Spleen (tissue), 7 donors: ENCODE measurements around the gene SBNO1.

Experiments
- POLR2A ChIP-seq, 3 donors: fragments of 450-650 bp; IDR thresholded peaks; one replicate each; pipeline ENCODE4 v1.5.1; 2017; ENCODE audit warnings: antibody characterized with exemption in 3 of 3, mild to moderate bottlenecking in 1 of 3
- TF ChIP-seq, protein P1 (sequence below), 11 experiments: fragments of 200-600 bp in 7 of 11; fragments of 450-650 bp in 4 of 11; sonication (generic) in 4 of 11; IDR thresholded peaks in 8 of 11; conservative IDR thresholded peaks in 3 of 11; 1 replicate in 7 of 11; 2 replicates in 4 of 11; pipeline versions ENCODE4 v1.4.0 to v1.8.0; 2016 to 2021; ENCODE audit warnings: antibody characterized with exemption in 11 of 11, inconsistent platforms in 4 of 11, mild to moderate bottlenecking in 1 of 11
- donor health status: DM: no; HTN: no; CAD: no; lungs with moderate emphysema.
- donor health status: DM: no; HTN: no; CAD: no.
- donor health status: DM: no; HTN: no; CAD: no.

DNA sequence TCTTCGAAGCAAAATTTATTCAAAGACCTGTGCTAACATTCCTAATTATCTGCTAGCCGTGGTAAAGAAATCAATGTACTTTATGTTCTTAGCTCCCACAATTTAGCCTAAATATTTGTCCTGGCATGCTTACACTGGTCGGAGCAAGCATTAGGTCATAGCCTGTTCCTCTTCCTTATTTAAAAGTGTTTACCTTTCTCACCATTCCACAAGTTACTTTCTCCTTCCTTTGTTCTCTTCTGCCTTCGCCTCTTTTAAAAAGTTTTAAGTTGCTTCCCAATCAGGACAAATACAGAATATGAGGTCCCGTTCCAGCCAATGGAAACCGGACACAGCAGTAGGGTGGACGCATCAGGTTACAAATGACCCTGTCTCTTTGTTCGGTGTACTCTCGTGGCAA is 104.6 kb downstream of the SBNO1 start:
- no peak for TF ChIP-seq POLR2A (IDR thresholded peaks at IDR 0.05)
- TF ChIP-seq, protein P1, sequence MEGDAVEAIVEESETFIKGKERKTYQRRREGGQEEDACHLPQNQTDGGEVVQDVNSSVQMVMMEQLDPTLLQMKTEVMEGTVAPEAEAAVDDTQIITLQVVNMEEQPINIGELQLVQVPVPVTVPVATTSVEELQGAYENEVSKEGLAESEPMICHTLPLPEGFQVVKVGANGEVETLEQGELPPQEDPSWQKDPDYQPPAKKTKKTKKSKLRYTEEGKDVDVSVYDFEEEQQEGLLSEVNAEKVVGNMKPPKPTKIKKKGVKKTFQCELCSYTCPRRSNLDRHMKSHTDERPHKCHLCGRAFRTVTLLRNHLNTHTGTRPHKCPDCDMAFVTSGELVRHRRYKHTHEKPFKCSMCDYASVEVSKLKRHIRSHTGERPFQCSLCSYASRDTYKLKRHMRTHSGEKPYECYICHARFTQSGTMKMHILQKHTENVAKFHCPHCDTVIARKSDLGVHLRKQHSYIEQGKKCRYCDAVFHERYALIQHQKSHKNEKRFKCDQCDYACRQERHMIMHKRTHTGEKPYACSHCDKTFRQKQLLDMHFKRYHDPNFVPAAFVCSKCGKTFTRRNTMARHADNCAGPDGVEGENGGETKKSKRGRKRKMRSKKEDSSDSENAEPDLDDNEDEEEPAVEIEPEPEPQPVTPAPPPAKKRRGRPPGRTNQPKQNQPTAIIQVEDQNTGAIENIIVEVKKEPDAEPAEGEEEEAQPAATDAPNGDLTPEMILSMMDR (IDR thresholded peaks at IDR 0.05 in 8 of 11, conservative IDR thresholded peaks at IDR 0.05 in 3 of 11) = no peak
